22Rv1 (cell line): Measurements from ENCODE around the gene DHRS4.

Source experiments
- ZFX ChIP-seq: fragments of 450-650 bp; IDR thresholded peaks from 2 replicates; pipeline ENCODE4 v1.6.1; 2017; ENCODE audit warnings: antibody characterized with exemption, borderline replicate concordance
- TF ChIP-seq, protein P1 (sequence below): fragments of 450-650 bp; IDR thresholded peaks from 2 replicates; pipeline ENCODE4 v1.5.1; 2017; ENCODE audit warnings: mild to moderate bottlenecking

DNA sequence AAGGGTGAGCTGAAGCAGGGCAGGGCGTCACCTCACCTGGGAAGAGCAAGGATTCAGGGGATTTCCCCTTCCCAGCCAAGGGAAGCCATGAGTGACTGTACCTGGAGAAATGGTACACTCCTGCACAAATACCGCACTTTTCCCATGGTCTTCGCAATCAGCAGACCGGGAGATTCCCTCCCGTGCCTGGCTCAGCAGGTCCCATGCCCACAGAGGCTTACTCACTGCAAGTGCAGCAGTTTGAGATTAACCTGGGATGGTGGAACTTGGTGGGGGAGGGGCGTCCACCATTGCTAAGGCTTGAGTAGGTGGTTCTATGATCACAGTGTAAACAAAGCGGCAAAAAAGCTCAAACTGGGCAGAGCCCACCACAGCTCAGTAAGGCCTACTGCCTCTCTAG lies 11.0 kb upstream of the DHRS4 start:
- TF ChIP-seq, protein P1, sequence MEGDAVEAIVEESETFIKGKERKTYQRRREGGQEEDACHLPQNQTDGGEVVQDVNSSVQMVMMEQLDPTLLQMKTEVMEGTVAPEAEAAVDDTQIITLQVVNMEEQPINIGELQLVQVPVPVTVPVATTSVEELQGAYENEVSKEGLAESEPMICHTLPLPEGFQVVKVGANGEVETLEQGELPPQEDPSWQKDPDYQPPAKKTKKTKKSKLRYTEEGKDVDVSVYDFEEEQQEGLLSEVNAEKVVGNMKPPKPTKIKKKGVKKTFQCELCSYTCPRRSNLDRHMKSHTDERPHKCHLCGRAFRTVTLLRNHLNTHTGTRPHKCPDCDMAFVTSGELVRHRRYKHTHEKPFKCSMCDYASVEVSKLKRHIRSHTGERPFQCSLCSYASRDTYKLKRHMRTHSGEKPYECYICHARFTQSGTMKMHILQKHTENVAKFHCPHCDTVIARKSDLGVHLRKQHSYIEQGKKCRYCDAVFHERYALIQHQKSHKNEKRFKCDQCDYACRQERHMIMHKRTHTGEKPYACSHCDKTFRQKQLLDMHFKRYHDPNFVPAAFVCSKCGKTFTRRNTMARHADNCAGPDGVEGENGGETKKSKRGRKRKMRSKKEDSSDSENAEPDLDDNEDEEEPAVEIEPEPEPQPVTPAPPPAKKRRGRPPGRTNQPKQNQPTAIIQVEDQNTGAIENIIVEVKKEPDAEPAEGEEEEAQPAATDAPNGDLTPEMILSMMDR: no peak
- TF ChIP-seq ZFX: no peak
